Measurements from ENCODE around the gene ZNF580. TPM values are rescaled to one million over a fixed set of nuclear protein-coding genes. Genes with fewer than 3 reads are reported as not detected.

The ZNF580 gene, protein sequence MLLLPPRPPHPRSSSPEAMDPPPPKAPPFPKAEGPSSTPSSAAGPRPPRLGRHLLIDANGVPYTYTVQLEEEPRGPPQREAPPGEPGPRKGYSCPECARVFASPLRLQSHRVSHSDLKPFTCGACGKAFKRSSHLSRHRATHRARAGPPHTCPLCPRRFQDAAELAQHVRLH
- 10 to 100 TPM; 15.3 to 26.2 TPM for total RNA-seq

DNA sequence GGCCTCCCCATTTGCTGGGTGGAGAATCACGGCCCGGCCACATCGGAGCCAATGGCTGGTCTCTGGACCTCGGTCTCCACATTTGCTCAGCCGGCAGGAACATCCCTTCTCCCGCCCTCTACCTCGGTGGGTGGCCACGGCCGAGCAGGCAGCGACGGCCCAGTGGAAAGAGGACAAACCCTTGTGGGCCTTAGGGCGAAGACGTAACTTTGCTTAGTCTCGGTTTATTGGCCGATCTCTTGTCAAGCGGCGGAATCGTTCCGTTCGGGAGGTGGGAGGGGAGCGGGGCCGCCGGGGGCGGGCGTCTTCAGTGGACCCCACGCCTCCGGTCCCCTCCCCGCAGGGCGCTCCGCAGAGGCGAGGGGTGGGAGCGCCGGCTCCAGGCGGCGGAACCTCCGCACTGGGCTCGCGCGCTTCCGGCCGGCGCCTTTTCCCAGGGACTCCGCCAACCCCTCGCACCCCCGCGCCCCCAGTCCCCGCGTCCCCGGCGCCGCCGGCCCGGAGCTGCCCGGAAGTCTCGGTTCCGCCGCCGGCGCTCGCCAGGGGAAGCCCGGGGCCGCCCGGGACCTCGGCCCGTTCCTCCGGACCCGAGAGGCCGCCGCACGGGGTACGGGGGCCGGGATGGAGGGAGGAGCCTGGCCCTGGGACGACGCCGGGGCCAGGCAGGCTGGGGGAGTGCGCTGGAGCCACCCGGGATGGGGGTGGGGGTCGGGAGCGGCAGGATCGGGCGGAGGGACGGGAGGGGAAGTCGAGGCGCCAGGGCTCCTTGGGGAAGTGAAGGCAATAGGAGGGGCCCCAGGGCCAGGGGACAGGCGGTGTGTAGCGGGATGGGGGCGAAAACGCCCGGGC, at the start of gene ZNF580:
Gene ZNF580 (plus strand): TSS at position 426 of the 849 bp plus-strand sequence. CDS start 1,507 bp downstream, outside the sequence.
- Histone ChIP-seq H3K27ac (peak within 1 kb of the TSS; percentile 94 to 97), H3K4me1 (peaks cover 0 to 77% of the 10 kb centered on the region in 2 donors), H3K36me3 (peaks cover 11% of the 10 kb centered on the region), H3K9me3 (no peaks in the 10 kb centered on the region), H3K27me3 (no peaks in the 10 kb centered on the region), H3K4me3 (peak within 1 kb of the TSS; percentile 85 to 97)
- TF ChIP-seq, protein P1, sequence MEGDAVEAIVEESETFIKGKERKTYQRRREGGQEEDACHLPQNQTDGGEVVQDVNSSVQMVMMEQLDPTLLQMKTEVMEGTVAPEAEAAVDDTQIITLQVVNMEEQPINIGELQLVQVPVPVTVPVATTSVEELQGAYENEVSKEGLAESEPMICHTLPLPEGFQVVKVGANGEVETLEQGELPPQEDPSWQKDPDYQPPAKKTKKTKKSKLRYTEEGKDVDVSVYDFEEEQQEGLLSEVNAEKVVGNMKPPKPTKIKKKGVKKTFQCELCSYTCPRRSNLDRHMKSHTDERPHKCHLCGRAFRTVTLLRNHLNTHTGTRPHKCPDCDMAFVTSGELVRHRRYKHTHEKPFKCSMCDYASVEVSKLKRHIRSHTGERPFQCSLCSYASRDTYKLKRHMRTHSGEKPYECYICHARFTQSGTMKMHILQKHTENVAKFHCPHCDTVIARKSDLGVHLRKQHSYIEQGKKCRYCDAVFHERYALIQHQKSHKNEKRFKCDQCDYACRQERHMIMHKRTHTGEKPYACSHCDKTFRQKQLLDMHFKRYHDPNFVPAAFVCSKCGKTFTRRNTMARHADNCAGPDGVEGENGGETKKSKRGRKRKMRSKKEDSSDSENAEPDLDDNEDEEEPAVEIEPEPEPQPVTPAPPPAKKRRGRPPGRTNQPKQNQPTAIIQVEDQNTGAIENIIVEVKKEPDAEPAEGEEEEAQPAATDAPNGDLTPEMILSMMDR (IDR thresholded peaks at IDR 0.05), result no peak
- no peak for DNase-seq (ENCODE audit: low spot score)

DNA sequence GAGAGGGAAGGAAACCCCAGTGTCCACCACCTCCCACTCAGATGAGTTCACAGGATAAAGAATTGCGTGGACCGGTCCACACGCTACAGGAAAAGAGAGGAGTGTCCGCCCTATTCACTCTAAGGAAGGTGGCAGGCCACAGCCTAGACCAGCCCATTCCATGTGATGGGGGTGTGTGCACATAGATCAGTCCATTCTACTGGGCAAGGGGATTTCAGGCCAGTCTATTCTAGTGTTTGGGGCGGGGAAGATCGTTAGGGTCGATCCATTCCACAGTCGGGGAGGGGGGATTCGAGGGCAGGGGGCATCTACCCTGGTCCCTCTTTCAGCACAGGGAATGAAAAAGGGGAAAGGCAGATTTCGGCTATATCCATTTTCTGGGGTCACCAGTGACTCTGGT, 49.2 kb upstream of the ZNF580 start:
- H3K4me1 ChIP-seq, result peaks cover 0 to 16% of the 10 kb centered on the region in 2 donors
- TF ChIP-seq, protein P1 (IDR thresholded peaks at IDR 0.05), result no peak
- DNase-seq (ENCODE audit: low spot score), result no peak
- H3K36me3 ChIP-seq, result peaks cover 16% of the 10 kb centered on the region
- H3K9me3 ChIP-seq, result no peaks in the 10 kb centered on the region
- no peak overlapping the region for H3K27ac ChIP-seq
- H3K27me3 ChIP-seq, result no peaks in the 10 kb centered on the region
- H3K4me3 ChIP-seq, result no peak overlapping the region

DNA sequence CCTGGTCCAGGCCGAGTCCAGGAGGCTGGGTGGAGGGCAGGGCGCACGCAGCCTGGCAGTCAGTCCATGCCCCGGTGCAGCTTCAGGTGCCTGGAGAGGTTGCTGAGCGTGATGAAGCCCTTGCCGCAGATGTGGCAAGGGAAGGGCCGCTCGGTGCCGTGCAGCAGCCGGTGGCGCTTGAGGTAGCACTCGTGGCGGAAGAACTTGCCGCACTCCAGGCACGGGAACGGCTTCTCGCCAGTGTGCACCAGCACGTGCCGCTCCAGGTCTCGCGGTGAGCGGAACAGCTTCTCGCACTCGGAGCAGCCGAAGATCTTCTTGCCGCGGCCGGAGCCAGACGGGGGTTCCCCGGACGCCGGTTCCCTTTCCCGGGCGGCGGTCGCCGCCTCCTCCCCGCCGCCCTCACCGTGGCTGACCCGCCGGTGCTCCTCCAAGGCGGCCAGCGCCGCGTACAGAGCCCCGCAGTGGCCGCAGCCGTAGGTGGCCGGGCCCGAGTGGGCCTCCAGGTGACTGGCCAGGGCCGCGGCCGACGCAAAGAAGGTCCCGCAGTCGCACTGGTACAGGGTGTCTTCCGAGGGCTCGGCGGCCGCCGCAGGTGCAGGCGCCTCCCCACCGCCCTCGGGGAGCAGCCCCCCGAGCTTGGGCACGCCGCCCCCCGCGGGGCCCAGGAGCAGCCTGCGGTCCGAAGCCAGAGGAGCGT, 48.3 kb upstream of the ZNF580 start:
- Histone ChIP-seq H3K36me3 (peaks cover 16% of the 10 kb centered on the region), H3K9me3 (no peaks in the 10 kb centered on the region), H3K4me1 (peaks cover 0 to 6% of the 10 kb centered on the region in 2 donors), H3K27me3 (no peaks in the 10 kb centered on the region), H3K27ac (no peak overlapping the region), H3K4me3 (no peak overlapping the region)
- TF ChIP-seq, protein P1 (IDR thresholded peaks at IDR 0.05), result no peak
- DNase-seq (ENCODE audit: low spot score), result no peak

DNA sequence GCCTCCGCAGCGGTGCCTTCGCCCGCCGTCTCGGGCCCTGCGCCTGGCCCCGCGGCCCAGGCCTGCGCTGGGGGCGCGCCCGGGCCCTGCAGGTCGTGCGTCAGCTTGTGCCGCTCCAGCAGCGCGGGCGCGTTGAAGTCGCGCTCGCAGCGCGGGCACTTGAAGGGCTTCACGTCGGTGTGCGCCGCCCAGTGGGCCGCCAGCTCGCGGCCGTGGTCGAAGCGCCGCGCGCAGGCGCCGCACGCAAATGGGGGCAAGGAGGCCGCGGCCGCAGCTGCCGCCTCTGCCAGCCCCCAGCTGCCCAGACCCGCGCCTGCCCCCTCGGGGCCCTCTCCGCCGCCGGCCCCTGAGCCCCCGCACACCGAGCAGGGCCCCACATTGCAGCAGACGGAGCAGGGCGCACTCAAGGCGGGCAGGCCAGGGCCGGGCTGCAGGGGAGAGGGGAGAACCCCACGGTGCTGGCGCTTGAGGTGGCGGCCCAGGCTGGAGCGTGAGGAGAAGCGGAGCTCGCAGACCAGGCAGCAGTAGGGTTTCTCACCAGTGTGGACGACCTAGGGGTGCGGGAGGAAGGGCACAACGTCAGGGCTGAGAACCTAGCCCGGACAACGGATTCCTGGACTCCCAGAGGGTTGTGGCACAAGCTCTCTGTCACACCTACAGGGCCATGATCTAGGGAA, 47.6 kb upstream of the ZNF580 start:
- DNase-seq (ENCODE audit: low spot score), result no peak
- H3K9me3 ChIP-seq, result no peaks in the 10 kb centered on the region
- TF ChIP-seq, protein P1 (IDR thresholded peaks at IDR 0.05), result no peak
- H3K4me1 ChIP-seq, result peaks cover 0 to 3% of the 10 kb centered on the region in 2 donors
- no peaks in the 10 kb centered on the region for H3K27me3 ChIP-seq
- peaks cover 16% of the 10 kb centered on the region for H3K36me3 ChIP-seq
- no peak overlapping the region for H3K4me3 ChIP-seq
- H3K27ac ChIP-seq, result peak overlapping the region in 1 of 2 donors; percentile 29

DNA sequence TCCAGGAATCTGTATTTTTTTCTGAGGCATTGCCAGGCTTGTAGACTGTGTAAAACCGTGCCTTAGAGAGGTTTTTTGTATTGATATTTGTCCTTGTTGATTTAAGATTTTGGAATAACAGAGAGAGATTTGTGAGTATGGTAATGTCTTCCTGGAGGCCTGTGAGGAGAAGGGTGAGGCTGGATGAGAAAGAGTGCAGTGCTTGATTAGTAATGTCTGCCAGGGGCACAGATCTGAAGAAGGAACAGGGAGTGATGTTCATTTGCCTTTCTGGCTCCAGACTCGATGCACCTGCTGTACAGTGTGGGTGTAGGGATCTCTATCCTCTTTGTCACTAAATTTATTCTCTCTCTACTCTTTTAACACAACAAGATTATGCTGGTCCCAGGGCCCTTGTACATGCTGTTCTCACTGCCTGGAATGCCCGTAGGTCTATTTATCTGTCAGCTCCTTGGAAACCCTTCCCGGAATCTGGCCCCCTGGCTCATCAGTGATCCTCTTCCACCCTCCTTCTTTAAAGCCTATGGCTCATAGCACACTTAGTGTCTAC, 45.7 kb upstream of the ZNF580 start:
- Histone ChIP-seq H3K9me3 (no peaks in the 10 kb centered on the region), H3K4me3 (no peak overlapping the region), H3K27me3 (no peaks in the 10 kb centered on the region), H3K27ac (peak overlapping the region; percentile 24 to 77), H3K36me3 (peaks cover 16% of the 10 kb centered on the region), H3K4me1 (peaks cover 0 to 10% of the 10 kb centered on the region in 2 donors)
- no peak for DNase-seq (ENCODE audit: low spot score)
- TF ChIP-seq, protein P1 (IDR thresholded peaks at IDR 0.05), result no peak

Measured in right atrium auricular region (tissue), 2 donors.